GM12801 (cell line): ENCODE data around the gene ILKAP.

ENCODE experiments used
- CTCF ChIP-seq: IDR thresholded peaks from one replicate; pipeline ENCODE4 v1.5.1; 2011; ENCODE audit warnings: control low read depth; ENCODE audit not compliant: insufficient read length; ENCODE audit errors: extremely low read depth

The ILKAP gene

GRCh38 chr2:238203094-238203972, at the start of gene ILKAP:
Gene ILKAP, minus strand, starts transcription at chr2:238203695. Its CDS starts 142 bp downstream, at chr2:238203553.
- no peak for TF ChIP-seq CTCF

DNA sequence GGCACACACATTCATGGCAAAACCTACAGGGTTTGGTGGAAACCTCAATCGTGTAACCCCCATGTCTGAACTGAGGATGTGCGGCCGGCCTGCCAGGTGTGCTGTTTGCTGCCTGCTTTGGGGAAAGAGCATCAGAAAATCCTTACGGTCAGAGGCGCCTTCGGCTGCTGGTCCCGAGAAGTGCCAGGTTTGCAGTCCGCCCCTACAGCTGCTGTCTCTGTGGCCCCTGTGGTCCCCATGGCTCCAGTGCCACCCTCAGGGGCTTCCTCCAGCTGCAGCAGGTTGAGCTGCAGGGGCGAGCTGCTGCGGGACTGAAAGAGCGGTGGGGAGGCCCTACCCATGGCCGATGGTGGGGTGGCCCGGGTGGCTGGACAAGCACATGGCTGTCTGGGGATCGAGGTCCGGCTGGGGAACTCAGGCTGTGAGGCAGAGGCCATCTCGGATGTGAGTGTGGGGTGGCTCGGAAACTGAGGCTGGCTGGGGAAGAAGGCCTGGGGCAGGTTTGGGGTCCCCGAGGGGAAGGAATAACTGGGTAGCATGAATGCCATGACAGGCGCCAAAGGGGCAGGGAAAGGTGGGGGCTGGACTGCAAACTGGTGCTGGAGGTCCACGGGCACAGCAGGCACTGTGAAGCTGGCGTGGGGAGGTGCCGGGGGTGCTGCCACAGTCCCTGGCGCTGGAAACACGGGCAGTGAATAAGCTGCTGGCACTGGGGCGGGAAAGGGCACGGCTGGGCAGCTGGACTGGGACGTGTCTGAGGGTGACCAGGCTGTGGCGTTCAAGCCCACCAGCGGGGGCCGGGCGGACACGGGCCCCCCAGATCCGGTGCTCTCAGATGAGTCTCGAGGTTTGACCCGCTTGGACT, 49.5 kb upstream of the ILKAP start:
- TF ChIP-seq CTCF, result no peak

DNA sequence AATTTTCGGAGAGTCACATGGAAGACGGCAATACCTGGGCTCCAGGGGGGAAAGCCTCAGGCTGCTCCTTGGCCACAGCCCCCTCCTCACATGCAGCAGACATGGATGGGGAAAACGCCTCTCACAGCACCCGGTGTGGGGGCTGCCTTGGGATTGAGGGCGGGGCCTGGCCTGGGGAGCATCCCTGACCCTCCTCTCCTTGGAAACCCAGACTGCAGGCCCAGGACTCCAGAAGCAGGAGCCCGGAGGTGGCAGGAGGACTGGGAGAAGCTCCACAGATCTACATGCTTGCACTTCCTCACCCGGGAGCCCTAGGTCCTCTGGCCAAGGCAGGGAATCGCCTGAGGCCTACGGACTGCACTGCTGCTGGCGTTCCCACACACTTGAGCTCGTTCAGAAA, 48.5 kb upstream of the ILKAP start:
- no peak for TF ChIP-seq CTCF

- TF ChIP-seq CTCF, result no peak
Observed at GRCh38 chr2:238251331-238251730, 47.8 kb upstream of the ILKAP start.

GRCh38 chr2:238250896-238251295, 47.4 kb upstream of the ILKAP start:
- no peak for TF ChIP-seq CTCF

- no peak for TF ChIP-seq CTCF
Observed at GRCh38 chr2:238247841-238248453, 44.5 kb upstream of the ILKAP start.
